Vagina (tissue), 2 donors: Measurements from ENCODE around the gene GSTA2. TPM values are rescaled to one million over a fixed set of nuclear protein-coding genes. Genes with fewer than 3 reads are reported as not detected.
"Not testable (repeated sequence)": the region's sequence is repeated elsewhere in the genome, so short reads cannot be mapped to it uniquely, and the experiment has no call there.

ENCODE experiments used
- DNase-seq, 2 donors: peaks; one replicate each; pipeline ENCODE4 v3.0.0-alpha.2; 2017; ENCODE audit errors: extremely low spot score in 2 of 2
- H3K27ac ChIP-seq: fragments of 200-600 bp; sonication (generic); one replicate; pipeline ENCODE4 v1.5.1; 2019
- H3K27me3 ChIP-seq: fragments of 200-600 bp; sonication (generic); one replicate; pipeline ENCODE4 v1.5.1; 2019
- H3K36me3 ChIP-seq, 2 donors: fragments of 200-600 bp; sonication (generic); one replicate each; pipeline ENCODE4 v1.5.1; 2017 to 2019
- H3K4me1 ChIP-seq: fragments of 200-600 bp; sonication (generic); one replicate; pipeline ENCODE4 v1.5.1; 2019
- H3K4me3 ChIP-seq, 2 donors: fragments of 200-600 bp; sonication (generic); 1 replicate in 1 of 2; 2 replicates in 1 of 2; pipeline ENCODE4 v1.5.1; 2016 to 2019
- H3K9me3 ChIP-seq: fragments of 200-600 bp; sonication (generic); one replicate; pipeline ENCODE4 v1.5.1; 2019
- CTCF ChIP-seq, 3 experiments: fragments of 450-650 bp in 2 of 3; fragments of 200-600 bp in 1 of 3; sonication (generic) in 1 of 3; IDR thresholded peaks; one replicate each; pipeline ENCODE4 v1.5.1; 2017 to 2019; ENCODE audit warnings: antibody characterized with exemption in 3 of 3, mild to moderate bottlenecking in 2 of 3, moderate library complexity in 2 of 3
- POLR2A ChIP-seq, 2 donors: fragments of 450-650 bp; IDR thresholded peaks; one replicate each; pipeline ENCODE4 v1.6.1; 2017; ENCODE audit warnings: antibody characterized with exemption in 2 of 2, mild to moderate bottlenecking in 2 of 2, moderate library complexity in 2 of 2
- POLR2AphosphoS5 ChIP-seq, 2 donors: sonication (generic); formaldehyde crosslinking; IDR thresholded peaks; one replicate each; pipeline ENCODE4 v1.9.0; 2017; ENCODE audit warnings: antibody characterized with exemption in 2 of 2, mild to moderate bottlenecking in 2 of 2, low read depth in 1 of 2; ENCODE audit not compliant: insufficient read depth in 1 of 2
- intact Hi-C: fragments of 100-400 bp; cut with DNase I; formaldehyde crosslinking; loops from one replicate; pipeline ENCODE4 v1.15.1; 2023
- total RNA-seq: library from RNA; depleted of rRNA; stranded (reverse); fragments of >200 nt; gene quantifications from one replicate; pipeline ENCODE4 v1.2.3, GENCODE V29; 2016

Gene GSTA2
- total RNA-seq, 1 donor from 2014 or later = not detected

- H3K27ac ChIP-seq = peak overlapping the region; percentile 5
Measured at GRCh38 chr6:52725143-52725534, 38.1 kb downstream of the GSTA2 start.

GRCh38 chr6:52724406-52725121 is 38.7 kb downstream of the GSTA2 start:
- peak in 1 of 2 donors; percentile 80 for DNase-seq
- intact Hi-C loops = no loop called here
- Histone ChIP-seq H3K36me3 (no peaks in the 10 kb centered on the region), H3K9me3 (no peaks in the 10 kb centered on the region), H3K27me3 (no peaks in the 10 kb centered on the region), H3K27ac (peak overlapping the region; percentile 5), H3K4me3 (no peak overlapping the region), H3K4me1 (peaks cover 18% of the 10 kb centered on the region)
- TF ChIP-seq POLR2AphosphoS5 (IDR thresholded peaks at IDR 0.05; ENCODE audit: insufficient read depth in 1 of 2, low read depth in 1 of 2) (no peak), POLR2A (IDR thresholded peaks at IDR 0.05) (no peak), CTCF (IDR thresholded peaks at IDR 0.05) (no peak)

More at GRCh38 chr6:52725143-52725534, 38.1 kb downstream of the GSTA2 start:
- DNase-seq = peak in 1 of 2 donors; percentile 83
- no peak overlapping the region for H3K4me3 ChIP-seq
- TF ChIP-seq POLR2AphosphoS5 (IDR thresholded peaks at IDR 0.05; ENCODE audit: insufficient read depth in 1 of 2, low read depth in 1 of 2) (no peak), CTCF (IDR thresholded peaks at IDR 0.05) (no peak), POLR2A (IDR thresholded peaks at IDR 0.05) (no peak)
- H3K9me3 ChIP-seq = no peaks in the 10 kb centered on the region
- no peaks in the 10 kb centered on the region for H3K27me3 ChIP-seq
- H3K36me3 ChIP-seq = no peaks in the 10 kb centered on the region
- intact Hi-C loops = no loop called here
- peaks cover 18% of the 10 kb centered on the region for H3K4me1 ChIP-seq

- peaks cover 18% of the 10 kb centered on the region for H3K4me1 ChIP-seq
- intact Hi-C loops = no loop called here
- H3K4me3 ChIP-seq = no peak overlapping the region
- no peaks in the 10 kb centered on the region for H3K9me3 ChIP-seq
- H3K27ac ChIP-seq = peak overlapping the region; percentile 5
- DNase-seq = peak in 1 of 2 donors; percentile 82
- H3K36me3 ChIP-seq = no peaks in the 10 kb centered on the region
- H3K27me3 ChIP-seq = no peaks in the 10 kb centered on the region
- TF ChIP-seq POLR2AphosphoS5 (IDR thresholded peaks at IDR 0.05; ENCODE audit: insufficient read depth in 1 of 2, low read depth in 1 of 2) (no peak), POLR2A (IDR thresholded peaks at IDR 0.05) (no peak), CTCF (IDR thresholded peaks at IDR 0.05) (no peak)
Measured at GRCh38 chr6:52724042-52724405, 39.3 kb downstream of the GSTA2 start.

- Histone ChIP-seq H3K27me3 (no peaks in the 10 kb centered on the region), H3K36me3 (no peaks in the 10 kb centered on the region), H3K27ac (no peak overlapping the region), H3K4me3 (no peak overlapping the region), H3K9me3 (no peaks in the 10 kb centered on the region), H3K4me1 (peaks cover 16% of the 10 kb centered on the region)
- DNase-seq = no peak
- TF ChIP-seq POLR2A (IDR thresholded peaks at IDR 0.05) (no peak), POLR2AphosphoS5 (IDR thresholded peaks at IDR 0.05; ENCODE audit: insufficient read depth in 1 of 2, low read depth in 1 of 2) (no peak), CTCF (IDR thresholded peaks at IDR 0.05) (no peak)
- intact Hi-C loops = no loop called here
Measured at GRCh38 chr6:52720321-52720720, 43.0 kb downstream of the GSTA2 start.

GRCh38 chr6:52718550-52718949 is 44.7 kb downstream of the GSTA2 start:
- Histone ChIP-seq H3K27ac (no peak overlapping the region), H3K4me1 (no peaks in the 10 kb centered on the region), H3K4me3 (no peak overlapping the region), H3K36me3 (no peaks in the 10 kb centered on the region), H3K27me3 (no peaks in the 10 kb centered on the region), H3K9me3 (no peaks in the 10 kb centered on the region)
- TF ChIP-seq POLR2AphosphoS5 (IDR thresholded peaks at IDR 0.05; ENCODE audit: insufficient read depth in 1 of 2, low read depth in 1 of 2) (no peak), CTCF (IDR thresholded peaks at IDR 0.05) (no peak), POLR2A (IDR thresholded peaks at IDR 0.05) (no peak)
- DNase-seq = no peak
- intact Hi-C loops = no loop called here

GRCh38 chr6:52714761-52715160 is 48.5 kb downstream of the GSTA2 start:
- DNase-seq, H3K36me3 ChIP-seq, H3K27me3 ChIP-seq, H3K9me3 ChIP-seq, H3K4me1 ChIP-seq, intact Hi-C loops, H3K27ac ChIP-seq, H3K4me3 ChIP-seq: not testable (repeated sequence)
